RPMI7951 (cell line): Measurements from ENCODE around the gene NAPSA. TPM values are rescaled to one million over a fixed set of nuclear protein-coding genes. Genes with fewer than 3 reads are reported as not detected.

Experiments used
- DNase-seq: peaks from one replicate; pipeline ENCODE4 v3.0.0-alpha.2; 2012; ENCODE audit warnings: low read depth
- total RNA-seq: library from RNA; depleted of rRNA; stranded (reverse); fragments of >200 nt; shearing (Covaris generic); gene quantifications from 2 replicates; pipeline ENCODE4 v1.2.3, GENCODE V29; 2014

The NAPSA gene
- total RNA-seq, 1 experiment from 2014 or later, result not detected

DNA sequence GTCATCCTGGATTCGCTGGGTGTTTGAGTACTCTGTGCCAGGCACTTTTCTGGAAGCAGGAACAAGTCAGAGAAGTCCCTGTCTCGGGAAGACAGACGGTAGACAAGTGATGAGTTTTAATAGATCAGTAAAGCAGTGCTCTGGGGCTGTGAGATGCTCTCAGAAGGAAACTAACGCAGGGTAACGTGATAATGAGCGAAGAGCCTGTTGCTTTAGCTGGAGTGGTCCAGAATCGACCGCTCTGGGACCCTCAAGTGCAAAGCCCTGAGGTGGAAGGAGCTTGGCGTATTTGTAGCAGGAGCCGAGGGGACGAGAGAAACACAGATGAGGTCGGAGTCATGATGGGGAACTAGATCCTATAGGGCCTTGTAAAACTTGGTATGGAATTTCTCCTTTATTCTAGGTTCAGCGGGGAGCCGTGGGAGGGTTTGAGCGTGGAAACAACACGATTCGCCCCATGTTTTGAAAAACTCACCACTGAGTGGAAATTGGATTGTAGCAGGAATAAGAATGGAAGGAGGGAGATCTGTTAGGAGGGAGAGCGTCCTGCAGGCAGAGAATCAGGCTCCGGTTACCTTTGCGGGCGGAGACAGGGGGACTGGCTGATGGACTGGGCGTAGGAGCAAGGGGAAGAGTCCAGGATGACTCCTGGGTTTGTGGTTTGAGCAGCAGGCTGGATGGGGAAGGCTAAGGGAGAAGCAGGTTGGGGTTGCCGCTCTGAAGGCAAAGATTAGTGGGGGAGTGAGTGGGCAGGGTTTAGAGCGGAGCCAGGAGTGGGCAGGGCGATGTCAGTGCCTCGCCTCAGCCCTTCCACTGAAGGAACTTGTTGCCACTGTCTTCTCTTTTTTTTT is 19.5 kb upstream of the NAPSA start:
- peak; percentile 56 for DNase-seq

DNA sequence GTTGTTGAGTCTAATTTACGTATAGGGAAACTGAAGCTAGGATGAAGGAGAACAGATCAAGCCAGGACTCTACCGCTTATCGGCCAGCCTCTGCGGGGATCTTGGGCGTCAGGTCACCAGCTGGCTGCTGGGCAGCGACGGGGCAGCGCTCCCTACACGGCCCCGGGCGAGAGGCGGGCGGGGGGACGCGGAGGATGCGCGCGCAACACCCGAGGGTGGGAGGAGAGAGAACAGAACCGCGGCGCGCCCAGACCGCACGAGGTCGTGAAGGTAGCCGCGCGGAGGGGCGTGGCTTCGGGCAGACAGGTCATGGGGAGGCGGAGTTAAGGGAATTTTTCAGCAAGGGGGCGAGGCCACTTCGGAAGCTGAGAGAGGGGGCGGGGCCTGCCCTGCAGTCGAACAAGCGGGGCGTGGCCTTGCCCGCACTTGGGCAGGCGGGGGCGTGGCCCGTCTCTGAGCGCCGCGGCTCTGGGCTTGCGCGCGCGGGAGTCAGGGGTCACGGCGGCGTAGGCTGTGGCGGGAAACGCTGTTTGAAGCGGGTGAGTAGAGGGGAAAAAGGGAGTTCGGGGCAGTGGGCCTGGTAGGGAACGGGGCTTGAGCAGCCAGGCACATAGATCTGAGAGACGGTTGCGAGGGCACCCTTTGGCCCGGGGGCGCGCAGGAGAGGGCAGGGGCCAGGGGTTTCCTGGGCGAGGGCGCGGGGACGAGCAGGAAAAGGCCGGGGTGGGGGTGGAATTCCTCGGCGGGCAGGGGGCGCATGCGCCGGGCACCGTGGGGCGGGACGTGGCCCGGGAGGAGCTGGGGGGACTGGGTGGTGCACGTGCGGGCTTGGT is 18.6 kb upstream of the NAPSA start, which contains the start of gene POLD1:
Gene POLD1, plus strand, starts transcription at position 496 of the 833 bp plus-strand sequence. CDS start 14,505 bp downstream, outside the sequence.
- DNase-seq, result peak; percentile 94

DNA sequence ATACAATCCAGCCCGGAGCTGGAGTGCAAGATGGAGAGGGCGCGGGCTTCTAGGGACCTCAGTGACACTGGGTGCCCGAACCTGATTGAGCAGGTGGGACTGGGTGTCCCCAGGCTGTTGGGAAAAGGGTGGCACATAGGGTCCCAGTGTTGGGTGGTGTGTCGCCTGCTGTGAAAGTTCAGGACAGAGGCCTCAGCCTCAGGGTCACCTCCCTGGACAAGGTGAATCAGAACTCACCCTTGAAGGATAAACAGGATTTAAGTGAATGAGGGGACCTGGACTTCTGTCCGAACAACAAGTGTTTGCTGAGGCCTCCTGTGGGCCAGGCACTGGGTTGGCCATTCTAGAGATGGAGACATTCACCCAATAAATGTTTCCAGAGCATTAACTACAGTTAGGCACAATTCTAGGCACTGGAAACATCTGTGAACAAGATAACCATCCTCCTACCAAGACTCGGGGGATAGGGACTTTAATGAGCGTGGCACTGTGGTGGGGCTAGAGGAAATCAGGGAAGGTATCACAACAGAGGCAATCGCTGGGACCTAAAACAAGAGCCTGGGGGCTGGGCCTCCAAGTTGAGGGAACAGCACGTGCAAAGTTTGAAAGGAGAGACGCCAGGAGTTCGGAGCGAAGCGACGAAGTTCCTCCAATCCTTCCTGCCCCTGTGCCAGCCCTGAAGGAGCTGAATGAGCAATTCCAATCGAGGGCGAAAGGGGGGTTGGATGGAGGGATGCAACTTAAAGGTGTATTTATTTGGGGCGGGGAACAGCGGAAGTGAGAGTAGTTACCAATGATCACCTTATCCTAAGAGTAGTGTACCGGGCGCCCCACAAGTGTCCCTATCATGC is 17.8 kb upstream of the NAPSA start:
- no peak for DNase-seq

DNA sequence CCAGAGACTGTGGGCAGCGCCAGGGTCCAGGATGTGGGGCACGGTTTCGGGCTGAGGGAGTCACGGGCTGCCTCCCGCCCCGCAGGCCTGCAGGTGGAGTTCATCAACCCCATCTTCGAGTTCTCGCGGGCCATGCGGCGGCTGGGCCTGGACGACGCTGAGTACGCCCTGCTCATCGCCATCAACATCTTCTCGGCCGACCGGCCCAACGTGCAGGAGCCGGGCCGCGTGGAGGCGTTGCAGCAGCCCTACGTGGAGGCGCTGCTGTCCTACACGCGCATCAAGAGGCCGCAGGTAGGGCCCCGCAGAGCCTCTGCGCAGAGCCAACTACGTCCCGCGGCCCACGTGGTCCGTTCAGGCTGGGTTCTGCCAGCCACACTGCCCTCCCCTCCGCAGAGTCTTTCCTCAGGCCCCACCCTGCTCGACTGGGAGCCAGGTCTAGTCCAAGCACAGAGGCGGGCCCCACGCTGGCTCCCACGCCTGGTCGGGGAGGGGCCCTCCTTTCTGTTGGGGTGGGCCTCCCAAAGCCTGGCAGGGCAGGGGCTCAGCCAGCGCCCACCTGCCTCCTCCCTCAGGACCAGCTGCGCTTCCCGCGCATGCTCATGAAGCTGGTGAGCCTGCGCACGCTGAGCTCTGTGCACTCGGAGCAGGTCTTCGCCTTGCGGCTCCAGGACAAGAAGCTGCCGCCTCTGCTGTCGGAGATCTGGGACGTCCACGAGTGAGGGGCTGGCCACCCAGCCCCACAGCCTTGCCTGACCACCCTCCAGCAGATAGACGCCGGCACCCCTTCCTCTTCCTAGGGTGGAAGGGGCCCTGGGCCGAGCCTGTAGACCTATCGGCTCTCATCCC is 16.7 kb upstream of the NAPSA start:
- DNase-seq, result no peak

DNA sequence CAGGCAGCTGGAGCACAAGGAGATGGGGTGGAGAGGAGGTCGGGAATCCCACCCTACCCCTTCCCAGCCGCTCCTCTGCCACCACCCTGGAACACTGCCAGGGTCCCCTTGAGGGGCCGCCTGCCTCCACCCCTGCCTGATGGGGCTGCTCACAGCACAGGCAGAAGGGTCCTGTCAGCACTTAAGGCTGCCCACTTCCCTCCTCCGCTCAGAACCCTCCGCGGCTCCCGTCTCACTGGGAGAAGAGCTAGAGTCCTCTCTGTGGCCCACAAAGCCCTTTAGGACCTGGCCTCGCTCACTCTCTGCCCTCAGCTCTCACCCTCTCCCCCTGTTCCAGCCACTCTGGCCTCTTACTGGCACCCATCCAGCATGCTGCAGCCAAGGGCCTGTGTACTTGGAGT is 15.3 kb upstream of the NAPSA start:
- DNase-seq, result no peak

DNA sequence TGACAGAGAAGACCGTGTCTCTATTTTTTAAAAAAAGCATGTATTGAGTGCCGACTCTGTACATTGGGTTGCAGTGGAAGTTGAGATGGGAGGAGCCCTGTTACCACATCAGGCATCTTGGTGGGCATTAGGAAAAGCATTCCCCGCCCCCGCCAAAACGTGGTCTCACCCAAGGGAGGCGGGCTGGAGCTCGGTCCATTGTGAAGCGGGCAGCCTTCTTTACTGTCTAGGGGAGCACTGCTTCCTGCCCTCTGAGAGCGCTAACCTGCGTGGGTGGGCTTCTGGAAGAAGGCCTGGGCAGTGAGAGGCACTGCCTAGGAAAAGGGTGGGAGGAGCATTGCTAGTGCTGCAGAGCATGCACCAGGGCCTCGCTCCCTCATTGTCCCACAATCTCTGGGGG is 14.7 kb upstream of the NAPSA start:
- no peak for DNase-seq

DNA sequence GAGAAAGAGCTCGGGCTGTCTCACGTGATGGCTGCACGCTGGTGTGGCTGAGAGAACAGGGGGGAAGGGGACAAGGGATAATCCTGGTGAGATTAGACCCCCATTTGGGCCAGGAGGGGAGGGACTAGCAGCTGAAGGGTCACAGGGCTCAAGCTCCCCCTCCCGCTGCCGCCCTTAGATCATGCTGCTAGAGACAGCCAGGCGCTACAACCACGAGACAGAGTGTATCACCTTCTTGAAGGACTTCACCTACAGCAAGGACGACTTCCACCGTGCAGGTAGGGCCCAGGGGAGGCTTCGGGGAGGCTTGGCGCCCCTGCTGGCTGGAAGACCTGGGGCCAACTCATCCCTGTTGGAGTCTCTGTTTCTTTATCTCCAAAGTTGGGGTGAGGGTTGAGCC is 14.2 kb upstream of the NAPSA start:
- no peak for DNase-seq

DNA sequence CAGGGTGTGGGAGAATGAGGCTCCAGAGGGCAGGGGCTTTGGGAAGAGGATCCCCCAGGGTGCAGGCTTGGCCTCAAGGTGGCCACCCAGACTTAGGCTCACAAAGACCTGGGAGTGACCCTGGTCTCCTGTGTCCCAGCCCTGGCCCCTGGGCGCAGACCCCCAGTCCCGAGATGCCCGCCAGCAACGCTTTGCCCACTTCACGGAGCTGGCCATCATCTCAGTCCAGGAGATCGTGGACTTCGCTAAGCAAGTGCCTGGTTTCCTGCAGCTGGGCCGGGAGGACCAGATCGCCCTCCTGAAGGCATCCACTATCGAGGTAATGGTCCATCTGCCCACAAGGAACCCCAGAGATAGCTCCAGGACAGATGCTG is 13.4 kb upstream of the NAPSA start:
- no peak for DNase-seq

DNA sequence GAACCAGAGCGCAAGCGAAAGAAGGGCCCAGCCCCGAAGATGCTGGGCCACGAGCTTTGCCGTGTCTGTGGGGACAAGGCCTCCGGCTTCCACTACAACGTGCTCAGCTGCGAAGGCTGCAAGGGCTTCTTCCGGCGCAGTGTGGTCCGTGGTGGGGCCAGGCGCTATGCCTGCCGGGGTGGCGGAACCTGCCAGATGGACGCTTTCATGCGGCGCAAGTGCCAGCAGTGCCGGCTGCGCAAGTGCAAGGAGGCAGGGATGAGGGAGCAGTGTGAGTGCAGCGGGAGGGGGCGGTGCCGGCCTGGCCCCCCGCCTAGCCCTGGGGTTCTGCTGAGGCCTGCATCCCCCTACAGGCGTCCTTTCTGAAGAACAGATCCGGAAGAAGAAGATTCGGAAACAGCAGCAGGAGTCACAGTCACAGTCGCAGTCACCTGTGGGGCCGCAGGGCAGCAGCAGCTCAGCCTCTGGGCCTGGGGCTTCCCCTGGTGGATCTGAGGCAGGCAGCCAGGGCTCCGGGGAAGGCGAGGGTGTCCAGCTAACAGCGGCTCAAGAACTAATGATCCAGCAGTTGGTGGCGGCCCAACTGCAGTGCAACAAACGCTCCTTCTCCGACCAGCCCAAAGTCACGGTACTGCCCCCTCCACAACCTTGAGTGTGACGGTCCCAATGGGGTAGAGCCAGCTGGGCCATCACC is 12.9 kb upstream of the NAPSA start:
- DNase-seq, result no peak

DNA sequence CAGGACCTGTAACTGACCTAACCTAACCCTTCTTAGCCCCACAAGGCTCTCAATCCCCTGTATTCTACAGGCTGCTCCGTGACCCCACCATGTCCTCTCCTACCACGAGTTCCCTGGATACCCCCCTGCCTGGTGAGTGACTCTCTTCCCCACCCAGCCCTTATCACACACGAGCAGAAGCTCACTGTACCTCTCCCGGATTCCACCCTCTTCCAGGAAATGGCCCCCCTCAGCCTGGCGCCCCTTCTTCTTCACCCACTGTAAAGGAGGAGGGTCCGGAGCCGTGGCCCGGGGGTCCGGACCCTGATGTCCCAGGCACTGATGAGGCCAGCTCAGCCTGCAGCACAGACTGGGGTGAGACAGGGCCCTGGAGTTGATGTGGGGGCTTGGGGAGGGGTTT is 12.1 kb upstream of the NAPSA start:
- no peak for DNase-seq

DNA sequence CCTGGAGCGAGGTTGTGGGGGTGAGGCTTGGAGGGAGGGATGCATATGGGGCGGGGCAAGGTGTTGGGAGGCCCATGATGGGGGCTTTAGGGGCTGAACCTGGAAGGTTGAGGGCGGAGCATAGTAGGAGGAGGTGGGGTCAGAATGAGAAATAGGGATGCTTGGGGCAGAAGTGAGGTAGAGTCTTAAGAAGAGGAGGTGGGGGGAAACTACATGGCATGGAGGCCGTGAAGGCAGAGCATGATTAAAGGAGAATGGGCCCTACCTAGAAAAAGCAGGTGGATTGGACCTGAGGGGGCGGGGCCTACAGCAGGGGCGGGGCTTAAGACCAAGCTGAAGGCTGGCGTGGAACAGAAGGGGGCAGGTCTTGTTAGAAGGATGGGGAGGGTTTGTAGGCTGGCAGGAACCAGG is 11.6 kb upstream of the NAPSA start:
- no peak for DNase-seq

DNA sequence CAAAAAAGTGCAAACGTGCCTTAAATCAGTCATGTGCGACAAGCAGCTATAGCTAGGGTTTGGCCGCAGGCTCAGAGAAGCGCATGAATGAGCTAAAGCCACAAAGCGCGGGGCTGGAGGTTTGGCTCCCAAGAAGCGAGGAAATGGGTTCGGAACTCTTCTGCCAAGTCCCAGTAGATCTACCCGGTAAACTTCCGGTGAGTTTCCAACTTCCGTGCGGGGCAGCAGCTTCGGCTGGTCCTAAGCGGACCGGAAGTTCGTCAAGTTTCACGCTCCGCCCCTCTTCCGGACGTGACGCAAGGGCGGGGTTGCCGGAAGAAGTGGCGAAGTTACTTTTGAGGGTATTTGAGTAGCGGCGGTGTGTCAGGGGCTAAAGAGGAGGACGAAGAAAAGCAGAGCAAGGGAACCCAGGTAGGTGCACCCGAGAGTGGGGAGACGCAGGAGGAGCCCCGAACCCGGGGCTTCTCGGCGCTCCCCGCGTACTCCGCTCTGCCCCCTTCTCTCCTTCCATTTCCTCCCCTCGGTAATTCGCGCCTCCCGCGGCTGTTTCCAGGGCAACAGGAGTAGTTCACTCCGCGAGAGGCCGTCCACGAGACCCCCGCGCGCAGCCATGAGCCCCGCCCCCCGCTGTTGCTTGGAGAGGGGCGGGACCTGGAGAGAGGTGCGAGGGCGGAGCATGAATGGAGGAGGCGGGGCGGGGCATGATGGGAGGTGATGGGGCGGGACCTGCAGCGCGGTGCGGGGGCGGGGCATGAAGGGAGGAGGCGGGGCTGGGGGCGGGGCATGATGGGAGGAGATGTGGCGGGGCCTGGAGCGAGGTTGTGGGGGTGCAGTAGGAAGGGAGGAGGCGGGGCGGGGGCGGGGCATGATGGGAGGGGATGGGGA is 11.0 kb upstream of the NAPSA start, which contains the start of gene NR1H2:
Gene NR1H2, plus strand, starts transcription at position 292 of the 885 bp plus-strand sequence. CDS start 1,149 bp downstream, outside the sequence.
- peak; percentile 97 for DNase-seq

DNA sequence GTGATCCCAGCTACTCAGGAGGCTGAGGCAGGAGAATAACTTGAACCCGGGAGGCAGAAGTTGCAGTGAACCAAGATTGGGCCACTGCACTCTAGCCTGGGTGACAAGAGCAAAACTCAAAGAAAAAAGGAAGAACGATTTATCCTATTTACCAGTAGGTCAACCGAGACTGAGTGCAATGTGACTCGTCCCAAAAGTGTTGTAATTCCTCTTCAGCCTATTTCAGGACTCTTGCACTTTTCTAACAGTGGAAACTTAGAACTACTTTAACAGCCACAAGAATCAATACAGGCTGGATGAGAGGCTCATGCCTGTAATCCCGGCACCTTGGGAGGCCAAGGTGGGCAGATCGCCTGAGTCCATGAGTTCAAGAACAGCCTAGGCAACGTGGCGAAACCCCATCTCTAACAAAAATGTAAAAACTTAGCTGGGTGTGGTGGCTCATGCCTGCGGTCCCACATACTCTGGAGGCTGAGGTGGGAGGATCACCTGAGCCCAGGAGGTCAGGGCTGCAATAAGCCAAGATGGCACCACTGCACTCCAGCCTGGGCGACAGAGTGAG is 6.6 kb upstream of the NAPSA start:
- no peak for DNase-seq

DNA sequence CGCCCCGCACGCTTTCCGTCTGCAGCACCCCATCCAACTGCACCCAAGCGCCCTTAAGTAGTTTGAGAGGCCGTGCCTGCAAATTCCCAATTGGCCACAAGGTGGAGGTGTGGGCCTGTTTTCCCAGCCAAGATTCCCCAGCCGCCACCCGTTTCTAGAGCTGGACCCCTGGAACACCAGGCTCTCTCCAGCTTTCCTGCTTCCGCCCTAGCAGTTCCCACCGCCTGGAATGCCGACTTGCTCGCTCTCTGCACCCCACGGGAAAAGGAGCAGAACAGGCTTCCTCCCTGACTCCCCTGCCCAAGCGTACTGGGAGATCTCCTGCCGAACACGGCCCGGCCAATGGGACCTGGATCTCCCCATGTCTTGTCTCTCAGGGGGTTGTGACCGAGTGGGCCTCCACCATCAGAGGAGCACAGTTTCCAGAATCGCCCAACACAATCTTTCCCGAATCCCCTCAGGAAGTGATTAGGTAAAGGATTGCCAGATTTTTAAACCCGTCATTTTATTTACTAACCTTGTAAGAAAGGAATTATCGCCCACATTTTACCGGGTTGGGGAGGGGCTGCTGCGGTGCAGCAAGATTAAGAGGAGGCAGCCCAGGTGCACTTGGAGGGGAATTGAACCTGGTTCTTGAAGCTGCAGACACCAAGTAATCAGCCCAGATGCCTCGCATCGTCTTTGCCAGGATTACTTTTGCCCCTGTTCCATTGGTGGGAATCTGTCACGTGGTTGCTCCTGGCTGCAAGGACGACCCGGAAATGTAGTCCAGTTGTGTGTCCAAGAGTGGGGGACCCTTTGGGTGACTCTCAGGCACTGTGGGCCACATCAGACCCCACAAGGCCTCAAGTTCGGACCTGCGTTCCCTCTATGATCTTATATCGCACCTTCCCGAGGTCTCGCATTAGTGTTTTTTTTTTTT is 3.5 kb upstream of the NAPSA start:
- peak; percentile 87 for DNase-seq

DNA sequence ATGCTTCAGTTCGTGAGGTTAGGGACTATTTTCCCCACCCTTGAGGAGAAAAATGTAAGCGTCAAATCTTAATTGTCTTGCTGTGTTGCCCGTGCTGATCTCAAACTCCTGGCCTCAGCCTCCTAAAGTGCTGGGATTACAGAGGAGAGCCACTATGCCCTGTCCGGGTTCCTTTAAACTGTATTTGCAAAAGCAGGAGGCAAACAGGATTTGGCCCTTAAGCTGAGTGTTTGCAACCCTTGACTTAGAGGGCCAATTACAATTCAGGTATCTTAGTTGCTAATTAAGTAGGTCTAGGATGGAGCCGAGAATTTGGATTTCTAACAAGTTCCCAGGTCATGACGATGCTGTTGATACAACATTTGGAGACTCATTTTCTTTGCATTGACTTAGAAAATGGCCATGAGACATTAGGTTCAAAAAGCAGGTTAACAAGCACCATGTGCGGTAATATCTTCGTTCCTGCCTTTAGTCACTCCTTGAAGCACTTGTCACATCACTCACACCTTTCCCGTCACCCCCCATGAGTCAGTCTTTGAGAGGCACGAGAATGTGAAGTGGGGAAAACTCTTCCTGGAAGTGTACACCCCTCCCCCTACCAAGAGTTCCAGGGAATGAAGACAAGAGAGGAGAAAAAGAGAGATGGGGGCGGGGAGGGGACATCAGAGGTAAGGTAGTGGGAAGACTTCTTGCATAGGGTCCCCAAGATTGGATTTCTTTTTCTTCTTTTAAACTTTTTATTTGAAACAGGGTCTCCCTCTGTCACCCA is 2.6 kb downstream of the NAPSA start:
- DNase-seq, result no peak

DNA sequence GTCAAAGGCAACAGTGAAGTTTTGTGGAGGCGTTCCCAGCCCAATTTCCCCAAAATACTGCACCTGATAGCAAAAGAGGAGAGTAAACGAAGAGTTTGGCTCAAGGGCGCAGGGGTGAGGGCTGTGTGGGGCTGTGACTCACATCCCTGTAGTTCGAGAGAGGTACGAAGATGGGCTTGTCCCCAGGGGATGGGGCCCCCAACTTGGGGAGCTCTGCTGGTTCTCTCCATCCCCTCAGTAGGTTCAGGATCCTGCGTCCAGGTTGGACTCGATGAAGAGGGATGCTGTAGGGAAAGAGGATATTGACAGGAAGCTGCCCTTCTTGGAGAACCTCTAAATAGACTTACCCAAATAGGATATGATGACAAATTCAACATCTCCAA is 3.4 kb downstream of the NAPSA start:
- DNase-seq, result no peak
